Vagina (tissue), 2 donors: Measurements from ENCODE around the gene CAPN14.

Experiments
- CTCF ChIP-seq, 3 experiments: fragments of 450-650 bp in 2 of 3; fragments of 200-600 bp in 1 of 3; sonication (generic) in 1 of 3; IDR thresholded peaks; one replicate each; pipeline ENCODE4 v1.5.1; 2017 to 2019; ENCODE audit warnings: antibody characterized with exemption in 3 of 3, mild to moderate bottlenecking in 2 of 3, moderate library complexity in 2 of 3
- POLR2AphosphoS5 ChIP-seq, 2 donors: sonication (generic); formaldehyde crosslinking; IDR thresholded peaks; one replicate each; pipeline ENCODE4 v1.9.0; 2017; ENCODE audit warnings: antibody characterized with exemption in 2 of 2, mild to moderate bottlenecking in 2 of 2, low read depth in 1 of 2; ENCODE audit not compliant: insufficient read depth in 1 of 2

- TF ChIP-seq CTCF (IDR thresholded peaks at IDR 0.05) (no peak), POLR2AphosphoS5 (IDR thresholded peaks at IDR 0.05; ENCODE audit: insufficient read depth in 1 of 2, low read depth in 1 of 2) (no peak)
These were observed 79.0 kb downstream of the CAPN14 start, which contains the start of gene GALNT14 for GRCh38 chr2:31138037-31138962.
